Measurements from ENCODE around the gene CYP4F2. TPM values are rescaled to one million over a fixed set of nuclear protein-coding genes. Genes with fewer than 3 reads are reported as not detected.
"Not testable (repeated sequence)": the region's sequence is repeated elsewhere in the genome, so short reads cannot be mapped to it uniquely, and the experiment has no call there.

The CYP4F2 gene
- total and polyA plus RNA-seq, 8 donors = 0.09 to 0.43 (median 0.30) TPM; not detected in 4

DNA sequence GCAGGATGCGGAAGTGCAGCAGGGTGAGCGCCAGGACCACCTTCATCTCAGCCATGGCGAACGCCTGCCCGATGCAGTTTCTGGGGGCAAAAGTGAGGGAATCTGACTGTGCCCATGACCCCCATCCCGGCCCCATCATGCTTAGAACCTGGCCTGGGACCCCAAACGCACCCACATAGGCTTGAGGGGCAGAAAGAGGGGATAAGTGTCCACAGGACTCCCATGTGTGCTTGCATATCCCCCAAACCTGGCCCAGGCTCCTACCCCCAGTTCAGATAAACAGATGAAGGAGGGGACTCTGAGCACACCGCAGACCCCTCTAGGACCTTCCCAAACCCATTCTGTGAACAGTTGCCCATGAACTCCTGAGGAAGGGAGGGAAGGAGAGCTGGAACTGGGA is 16.0 kb upstream of the CYP4F2 start:
- Histone ChIP-seq H3K27ac (no peak overlapping the region), H3K36me3 (no peaks in the 10 kb centered on the region), H3K4me3 (no peak overlapping the region), H3K27me3 (no peaks in the 10 kb centered on the region), H3K4me1 (no peaks in the 10 kb centered on the region), H3K9me3 (no peaks in the 10 kb centered on the region)
- DNase-seq = no peak
- FAIRE-seq = no peak
- no peak for ATAC-seq
- WGBS, 2 donors = 85 to 92% methylated on average over 8 of the region's 8 CpGs
- intact Hi-C loops (cut with DNase I) = no loop called here
- TF ChIP-seq, protein P1, sequence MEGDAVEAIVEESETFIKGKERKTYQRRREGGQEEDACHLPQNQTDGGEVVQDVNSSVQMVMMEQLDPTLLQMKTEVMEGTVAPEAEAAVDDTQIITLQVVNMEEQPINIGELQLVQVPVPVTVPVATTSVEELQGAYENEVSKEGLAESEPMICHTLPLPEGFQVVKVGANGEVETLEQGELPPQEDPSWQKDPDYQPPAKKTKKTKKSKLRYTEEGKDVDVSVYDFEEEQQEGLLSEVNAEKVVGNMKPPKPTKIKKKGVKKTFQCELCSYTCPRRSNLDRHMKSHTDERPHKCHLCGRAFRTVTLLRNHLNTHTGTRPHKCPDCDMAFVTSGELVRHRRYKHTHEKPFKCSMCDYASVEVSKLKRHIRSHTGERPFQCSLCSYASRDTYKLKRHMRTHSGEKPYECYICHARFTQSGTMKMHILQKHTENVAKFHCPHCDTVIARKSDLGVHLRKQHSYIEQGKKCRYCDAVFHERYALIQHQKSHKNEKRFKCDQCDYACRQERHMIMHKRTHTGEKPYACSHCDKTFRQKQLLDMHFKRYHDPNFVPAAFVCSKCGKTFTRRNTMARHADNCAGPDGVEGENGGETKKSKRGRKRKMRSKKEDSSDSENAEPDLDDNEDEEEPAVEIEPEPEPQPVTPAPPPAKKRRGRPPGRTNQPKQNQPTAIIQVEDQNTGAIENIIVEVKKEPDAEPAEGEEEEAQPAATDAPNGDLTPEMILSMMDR (IDR thresholded peaks at IDR 0.05) = no peak

DNA sequence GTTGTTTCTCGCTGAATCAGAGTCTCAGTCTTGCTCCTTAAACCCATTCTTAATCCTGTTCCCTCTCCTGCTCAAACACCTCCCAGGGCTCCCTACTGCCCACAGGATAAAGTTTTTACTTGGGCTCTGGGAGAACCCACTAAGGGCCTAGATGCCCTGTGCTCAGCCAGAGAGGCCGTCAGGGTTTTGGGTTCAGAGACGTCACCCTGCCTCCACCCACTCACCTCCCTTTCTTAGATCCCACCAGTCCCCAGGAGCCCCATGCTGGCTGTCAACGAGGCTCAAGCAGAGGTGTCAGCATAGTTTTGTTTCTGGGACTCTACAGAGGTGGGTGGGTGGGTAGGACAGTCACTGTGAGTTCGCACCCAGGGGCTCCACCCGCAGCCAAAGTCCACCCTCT is 15.5 kb upstream of the CYP4F2 start:
- Histone ChIP-seq H3K27ac (no peak overlapping the region), H3K9me3 (no peaks in the 10 kb centered on the region), H3K4me3 (no peak overlapping the region), H3K4me1 (no peaks in the 10 kb centered on the region), H3K27me3 (no peaks in the 10 kb centered on the region), H3K36me3 (no peaks in the 10 kb centered on the region)
- ATAC-seq = no peak
- intact Hi-C loops (cut with DNase I) = no loop called here
- DNase-seq = no peak
- FAIRE-seq = no peak
- TF ChIP-seq, protein P1 (IDR thresholded peaks at IDR 0.05) = no peak
- 68 to 87% methylated on average over 6 of the region's 6 CpGs for WGBS, 2 donors

DNA sequence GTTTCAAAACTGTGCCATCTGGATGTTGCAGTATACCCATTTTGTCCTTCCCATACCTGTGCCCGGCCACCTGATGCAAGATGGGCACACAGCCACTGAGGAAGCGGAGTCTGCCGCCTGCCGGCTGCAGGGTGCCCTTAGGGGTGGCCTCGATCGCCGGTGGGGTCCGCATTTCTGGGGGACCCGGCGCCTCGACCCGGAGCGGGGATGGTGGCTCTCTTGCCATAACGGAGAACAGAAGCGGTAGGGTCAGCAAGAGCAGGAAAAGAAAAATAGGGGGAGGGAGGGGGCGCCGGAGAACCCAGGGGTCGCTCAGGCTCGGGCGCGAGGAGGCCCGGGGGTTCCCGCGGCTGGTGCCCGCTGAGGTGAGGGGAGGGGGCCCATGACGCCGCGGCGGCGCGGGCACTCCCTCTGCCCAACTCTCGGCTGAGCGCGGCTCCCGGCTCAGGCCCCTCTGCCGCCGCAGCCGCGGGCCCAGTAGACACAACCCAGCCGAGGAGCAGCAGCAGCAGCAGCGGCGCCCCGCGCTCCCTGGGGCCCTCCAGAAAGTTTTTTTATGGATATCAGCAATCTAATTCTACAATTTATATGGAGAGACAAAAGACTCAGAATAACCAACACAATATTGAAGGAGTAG is 13.8 kb upstream of the CYP4F2 start:
- intact Hi-C loops (cut with DNase I) = no loop called here
- ATAC-seq (peak; percentile 59 to 94 (median 74)), FAIRE-seq (no peak), DNase-seq (peak in 4 of 6 donors; percentile 31 to 73 (median 62))
- no peak overlapping the region for H3K27ac ChIP-seq
- no peaks in the 10 kb centered on the region for H3K36me3 ChIP-seq
- no peaks in the 10 kb centered on the region for H3K9me3 ChIP-seq
- H3K27me3 ChIP-seq = peaks cover 0 to 3% (median 1%) of the 10 kb centered on the region in 4 donors
- H3K4me1 ChIP-seq = no peaks in the 10 kb centered on the region
- 13 to 17% methylated on average over 34 to 44 of the region's 44 CpGs for WGBS, 2 donors
- TF ChIP-seq, protein P1 (IDR thresholded peaks at IDR 0.05) = no peak
- H3K4me3 ChIP-seq = peak overlapping the region in 2 of 4 donors; percentile 20 to 33

DNA sequence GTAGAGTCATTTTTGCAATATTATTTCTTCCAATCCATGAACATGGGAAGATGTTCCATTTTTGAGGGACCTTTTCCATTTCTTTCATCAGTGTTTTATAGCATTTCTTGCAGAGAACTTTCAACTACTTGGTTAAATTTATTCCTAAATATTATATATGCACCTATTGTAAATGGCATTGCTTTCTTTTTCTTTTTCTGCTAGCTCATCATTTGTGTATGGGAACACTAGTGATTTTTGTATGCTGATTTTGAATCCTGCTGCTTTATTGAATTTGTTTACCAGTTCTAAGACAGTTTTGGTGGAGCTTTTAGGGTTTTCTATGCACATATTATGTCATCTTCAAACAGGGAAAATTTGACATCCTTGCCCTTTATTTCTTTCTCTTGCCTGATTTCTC is 7.2 kb upstream of the CYP4F2 start:
- no peak for FAIRE-seq
- Histone ChIP-seq H3K27me3 (peaks cover 0 to 8% (median 2%) of the 10 kb centered on the region in 4 donors), H3K4me3 (no peak overlapping the region), H3K4me1 (peaks cover 0 to 4% (median 0%) of the 10 kb centered on the region in 3 donors), H3K27ac (no peak overlapping the region), H3K9me3 (no peaks in the 10 kb centered on the region), H3K36me3 (no peaks in the 10 kb centered on the region)
- ATAC-seq = no peak
- no peak for DNase-seq
- intact Hi-C loops (cut with DNase I) = no loop called here
- TF ChIP-seq, protein P1 (IDR thresholded peaks at IDR 0.05) = no peak

DNA sequence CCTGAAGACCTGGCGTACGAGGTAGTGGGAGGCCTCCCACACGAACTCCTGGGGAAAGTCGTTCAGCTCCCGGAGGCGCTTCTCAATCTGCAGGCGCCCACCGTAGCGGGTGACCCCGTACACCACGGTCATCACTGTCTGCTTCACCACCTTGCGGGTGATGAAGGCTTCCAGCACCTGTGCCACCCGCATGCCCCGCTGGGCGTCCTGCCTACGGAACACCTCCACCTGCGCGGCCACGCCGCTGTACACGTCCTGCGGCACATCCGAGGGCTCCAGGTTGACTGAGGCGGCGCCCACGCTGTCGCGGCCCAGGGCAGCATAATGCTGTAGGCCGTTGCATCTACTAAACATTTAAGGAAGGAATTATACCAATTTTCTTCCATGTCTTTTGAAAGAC is 5.0 kb upstream of the CYP4F2 start:
- H3K9me3 ChIP-seq; H3K4me3 ChIP-seq; H3K36me3 ChIP-seq; FAIRE-seq; H3K27ac ChIP-seq; H3K27me3 ChIP-seq; ATAC-seq; H3K4me1 ChIP-seq; intact Hi-C loops (cut with DNase I); DNase-seq: not testable (repeated sequence)
- WGBS, 2 donors = 83% methylated on average over 29 of the region's 29 CpGs

Measured in pancreas (tissue), 10 donors.